ENCODE results near the gene GLIPR1L1.

The GLIPR1L1 gene

GRCh38 chr12:75361408-75361807 is 26.9 kb downstream of the GLIPR1L1 start:
- Histone ChIP-seq H4K12ac (ENCODE audit: low read depth, low read length) (no peak overlapping the region), H3K23ac (ENCODE audit: low read length) (no peak overlapping the region), H3K79me1 (ENCODE audit: low read length) (no peaks in the 10 kb centered on the region), H3K4me3 (ENCODE audit: low read depth, low read length) (no peak overlapping the region), H4K91ac (ENCODE audit: low read depth, low read length) (no peak overlapping the region), H2BK5ac (ENCODE audit: low read depth, low read length, poor library complexity) (no peak overlapping the region), H2AK5ac (ENCODE audit: low read length) (no peak overlapping the region), H3K27me3 (ENCODE audit: insufficient read depth, low read length) (no peaks in the 10 kb centered on the region), H3K18ac (ENCODE audit: low read length) (no peak overlapping the region), H3K4me2 (ENCODE audit: low read length) (no peak overlapping the region), H3K9ac (ENCODE audit: low read length) (no peak overlapping the region), H3K14ac (ENCODE audit: low read length) (no peak overlapping the region), H3K9me3 (ENCODE audit: insufficient read depth, low read depth, low read length) (no peaks in the 10 kb centered on the region), H3K4me1 (ENCODE audit: control insufficient read depth in 1 of 2, insufficient read depth in 2 of 2, low read length in 2 of 2) (no peaks in the 10 kb centered on the region), H2BK12ac (ENCODE audit: low read length) (no peak overlapping the region), H3K36me3 (ENCODE audit: control insufficient read depth in 1 of 2, insufficient read depth in 2 of 2, low read length in 2 of 2) (no peaks in the 10 kb centered on the region), H3K27ac (ENCODE audit: low read depth, low read length) (no peak overlapping the region), H3K4ac (ENCODE audit: low read depth, low read length) (no peak overlapping the region), H2AFZ (ENCODE audit: insufficient read depth, low read length, poor library complexity) (no peak overlapping the region), H2BK120ac (ENCODE audit: insufficient read depth, low read length, poor library complexity) (no peak overlapping the region), H3K79me2 (ENCODE audit: control insufficient read depth, insufficient read depth, low read length, poor library complexity) (no peaks in the 10 kb centered on the region), H4K8ac (ENCODE audit: low read depth, low read length) (no peak overlapping the region)
- WGBS (ENCODE audit: extremely low coverage, insufficient coverage, insufficient read length), result no CpG with 5 or more reads among the region's 1 CpG
- DNase-seq, result no peak

- no peak overlapping the region for H2BK12ac ChIP-seq (ENCODE audit: low read length)
- no peak overlapping the region for H2AK5ac ChIP-seq (ENCODE audit: low read length)
- no peak overlapping the region for H3K18ac ChIP-seq (ENCODE audit: low read length)
- no peak overlapping the region for H3K27ac ChIP-seq (ENCODE audit: low read depth, low read length)
- H4K91ac ChIP-seq (ENCODE audit: low read depth, low read length), result no peak overlapping the region
- H3K23ac ChIP-seq (ENCODE audit: low read length), result no peak overlapping the region
- H3K4me1 ChIP-seq (ENCODE audit: control insufficient read depth in 1 of 2, insufficient read depth in 2 of 2, low read length in 2 of 2), result no peaks in the 10 kb centered on the region
- H3K4me2 ChIP-seq (ENCODE audit: low read length), result no peak overlapping the region
- no peaks in the 10 kb centered on the region for H3K36me3 ChIP-seq (ENCODE audit: control insufficient read depth in 1 of 2, insufficient read depth in 2 of 2, low read length in 2 of 2)
- no peaks in the 10 kb centered on the region for H3K79me1 ChIP-seq (ENCODE audit: low read length)
- no peak overlapping the region for H2BK120ac ChIP-seq (ENCODE audit: insufficient read depth, low read length, poor library complexity)
- no peaks in the 10 kb centered on the region for H3K9me3 ChIP-seq (ENCODE audit: insufficient read depth, low read depth, low read length)
- no peak for DNase-seq
- H3K4ac ChIP-seq (ENCODE audit: low read depth, low read length), result no peak overlapping the region
- H2AFZ ChIP-seq (ENCODE audit: insufficient read depth, low read length, poor library complexity), result no peak overlapping the region
- H3K14ac ChIP-seq (ENCODE audit: low read length), result no peak overlapping the region
- no peak overlapping the region for H4K8ac ChIP-seq (ENCODE audit: low read depth, low read length)
- no peak overlapping the region for H4K12ac ChIP-seq (ENCODE audit: low read depth, low read length)
- H3K4me3 ChIP-seq (ENCODE audit: low read depth, low read length), result no peak overlapping the region
- H3K9ac ChIP-seq (ENCODE audit: low read length), result no peak overlapping the region
- H3K27me3 ChIP-seq (ENCODE audit: insufficient read depth, low read length), result no peaks in the 10 kb centered on the region
- H3K79me2 ChIP-seq (ENCODE audit: control insufficient read depth, insufficient read depth, low read length, poor library complexity), result no peaks in the 10 kb centered on the region
- no peak overlapping the region for H2BK5ac ChIP-seq (ENCODE audit: low read depth, low read length, poor library complexity)
Observed at GRCh38 chr12:75364919-75365318, 30.4 kb downstream of the GLIPR1L1 start.

GRCh38 chr12:75366629-75367028 is 32.2 kb downstream of the GLIPR1L1 start:
- H3K36me3 ChIP-seq (ENCODE audit: control insufficient read depth in 1 of 2, insufficient read depth in 2 of 2, low read length in 2 of 2), result no peaks in the 10 kb centered on the region
- no peak overlapping the region for H3K23ac ChIP-seq (ENCODE audit: low read length)
- no peaks in the 10 kb centered on the region for H3K9me3 ChIP-seq (ENCODE audit: insufficient read depth, low read depth, low read length)
- H4K12ac ChIP-seq (ENCODE audit: low read depth, low read length), result no peak overlapping the region
- H3K4me3 ChIP-seq (ENCODE audit: low read depth, low read length), result no peak overlapping the region
- no peak overlapping the region for H3K4ac ChIP-seq (ENCODE audit: low read depth, low read length)
- H4K8ac ChIP-seq (ENCODE audit: low read depth, low read length), result no peak overlapping the region
- H3K27me3 ChIP-seq (ENCODE audit: insufficient read depth, low read length), result no peaks in the 10 kb centered on the region
- no peaks in the 10 kb centered on the region for H3K4me1 ChIP-seq (ENCODE audit: control insufficient read depth in 1 of 2, insufficient read depth in 2 of 2, low read length in 2 of 2)
- H2AFZ ChIP-seq (ENCODE audit: insufficient read depth, low read length, poor library complexity), result no peak overlapping the region
- no peak overlapping the region for H2BK5ac ChIP-seq (ENCODE audit: low read depth, low read length, poor library complexity)
- H2AK5ac ChIP-seq (ENCODE audit: low read length), result no peak overlapping the region
- no peak overlapping the region for H2BK12ac ChIP-seq (ENCODE audit: low read length)
- no peak overlapping the region for H4K91ac ChIP-seq (ENCODE audit: low read depth, low read length)
- no peak overlapping the region for H3K14ac ChIP-seq (ENCODE audit: low read length)
- no peaks in the 10 kb centered on the region for H3K79me2 ChIP-seq (ENCODE audit: control insufficient read depth, insufficient read depth, low read length, poor library complexity)
- H3K18ac ChIP-seq (ENCODE audit: low read length), result no peak overlapping the region
- no peak overlapping the region for H2BK120ac ChIP-seq (ENCODE audit: insufficient read depth, low read length, poor library complexity)
- no peak for DNase-seq
- H3K27ac ChIP-seq (ENCODE audit: low read depth, low read length), result no peak overlapping the region
- H3K9ac ChIP-seq (ENCODE audit: low read length), result no peak overlapping the region
- no CpG with 5 or more reads among the region's 1 CpG for WGBS (ENCODE audit: extremely low coverage, insufficient coverage, insufficient read length)
- no peaks in the 10 kb centered on the region for H3K79me1 ChIP-seq (ENCODE audit: low read length)
- H3K4me2 ChIP-seq (ENCODE audit: low read length), result no peak overlapping the region

GRCh38 chr12:75374971-75375370 is 40.5 kb downstream of the GLIPR1L1 start:
- H2AK5ac ChIP-seq (ENCODE audit: low read length), result no peak overlapping the region
- H3K23ac ChIP-seq (ENCODE audit: low read length), result no peak overlapping the region
- H2BK12ac ChIP-seq (ENCODE audit: low read length), result no peak overlapping the region
- H3K27ac ChIP-seq (ENCODE audit: low read depth, low read length), result no peak overlapping the region
- no peaks in the 10 kb centered on the region for H3K9me3 ChIP-seq (ENCODE audit: insufficient read depth, low read depth, low read length)
- H3K14ac ChIP-seq (ENCODE audit: low read length), result no peak overlapping the region
- no peak overlapping the region for H2BK5ac ChIP-seq (ENCODE audit: low read depth, low read length, poor library complexity)
- H2AFZ ChIP-seq (ENCODE audit: insufficient read depth, low read length, poor library complexity), result no peak overlapping the region
- H3K18ac ChIP-seq (ENCODE audit: low read length), result no peak overlapping the region
- H4K12ac ChIP-seq (ENCODE audit: low read depth, low read length), result no peak overlapping the region
- H4K91ac ChIP-seq (ENCODE audit: low read depth, low read length), result no peak overlapping the region
- H3K4me1 ChIP-seq (ENCODE audit: control insufficient read depth in 1 of 2, insufficient read depth in 2 of 2, low read length in 2 of 2), result no peaks in the 10 kb centered on the region
- H2BK120ac ChIP-seq (ENCODE audit: insufficient read depth, low read length, poor library complexity), result no peak overlapping the region
- DNase-seq, result no peak
- H3K27me3 ChIP-seq (ENCODE audit: insufficient read depth, low read length), result no peaks in the 10 kb centered on the region
- H3K36me3 ChIP-seq (ENCODE audit: control insufficient read depth in 1 of 2, insufficient read depth in 2 of 2, low read length in 2 of 2), result no peaks in the 10 kb centered on the region
- no peak overlapping the region for H4K8ac ChIP-seq (ENCODE audit: low read depth, low read length)
- no peaks in the 10 kb centered on the region for H3K79me1 ChIP-seq (ENCODE audit: low read length)
- no CpG with 5 or more reads among the region's 2 CpGs for WGBS (ENCODE audit: extremely low coverage, insufficient coverage, insufficient read length)
- no peak overlapping the region for H3K4me3 ChIP-seq (ENCODE audit: low read depth, low read length)
- no peaks in the 10 kb centered on the region for H3K79me2 ChIP-seq (ENCODE audit: control insufficient read depth, insufficient read depth, low read length, poor library complexity)
- H3K9ac ChIP-seq (ENCODE audit: low read length), result no peak overlapping the region
- H3K4ac ChIP-seq (ENCODE audit: low read depth, low read length), result no peak overlapping the region
- H3K4me2 ChIP-seq (ENCODE audit: low read length), result no peak overlapping the region

Measured in trophoblast cell (in vitro differentiated cells and primary cell).